Adrenal gland (tissue), 5 donors: Measurements from ENCODE around the gene PUM2.

ENCODE experiments used
- POLR2A ChIP-seq, 2 donors: fragments of 450-650 bp; IDR thresholded peaks; one replicate each; pipeline ENCODE4 v1.6.1; 2017; ENCODE audit warnings: antibody characterized with exemption in 2 of 2, mild to moderate bottlenecking in 2 of 2, moderate library complexity in 1 of 2
- TF ChIP-seq, protein P1 (sequence below), 6 experiments: fragments of 450-650 bp in 4 of 6; fragments of 200-600 bp in 2 of 6; sonication (generic) in 1 of 6; IDR thresholded peaks; 1 replicate in 5 of 6; 2 replicates in 1 of 6; pipeline versions ENCODE4 v1.5.1 to v1.8.0; 2016 to 2021; ENCODE audit warnings: antibody characterized with exemption in 6 of 6, mild to moderate bottlenecking in 2 of 6, moderate library complexity in 1 of 6
- donor health status: DM: no; HTN: no; CAD: no.

DNA sequence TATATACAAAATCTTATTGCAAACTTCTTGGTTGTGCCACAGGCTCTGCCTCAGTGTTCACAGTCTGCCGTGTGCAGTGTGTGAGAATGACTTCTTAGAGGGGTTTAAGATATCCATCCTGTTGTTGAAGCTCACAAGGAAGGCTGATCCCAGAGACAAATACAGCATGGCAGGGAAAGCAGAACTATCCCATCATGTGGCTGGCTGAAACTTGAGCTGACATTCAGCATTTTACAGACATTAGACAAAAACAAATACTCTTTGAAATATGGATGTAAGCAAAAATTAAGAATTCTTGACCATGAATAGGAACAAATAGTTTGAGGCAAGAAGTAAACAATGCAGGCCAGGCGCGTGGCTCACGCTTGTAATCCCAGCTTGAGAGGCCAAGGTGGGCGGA, 12.9 kb upstream of the PUM2 start:
- TF ChIP-seq POLR2A (IDR thresholded peaks at IDR 0.05), result no peak
- TF ChIP-seq, protein P1, sequence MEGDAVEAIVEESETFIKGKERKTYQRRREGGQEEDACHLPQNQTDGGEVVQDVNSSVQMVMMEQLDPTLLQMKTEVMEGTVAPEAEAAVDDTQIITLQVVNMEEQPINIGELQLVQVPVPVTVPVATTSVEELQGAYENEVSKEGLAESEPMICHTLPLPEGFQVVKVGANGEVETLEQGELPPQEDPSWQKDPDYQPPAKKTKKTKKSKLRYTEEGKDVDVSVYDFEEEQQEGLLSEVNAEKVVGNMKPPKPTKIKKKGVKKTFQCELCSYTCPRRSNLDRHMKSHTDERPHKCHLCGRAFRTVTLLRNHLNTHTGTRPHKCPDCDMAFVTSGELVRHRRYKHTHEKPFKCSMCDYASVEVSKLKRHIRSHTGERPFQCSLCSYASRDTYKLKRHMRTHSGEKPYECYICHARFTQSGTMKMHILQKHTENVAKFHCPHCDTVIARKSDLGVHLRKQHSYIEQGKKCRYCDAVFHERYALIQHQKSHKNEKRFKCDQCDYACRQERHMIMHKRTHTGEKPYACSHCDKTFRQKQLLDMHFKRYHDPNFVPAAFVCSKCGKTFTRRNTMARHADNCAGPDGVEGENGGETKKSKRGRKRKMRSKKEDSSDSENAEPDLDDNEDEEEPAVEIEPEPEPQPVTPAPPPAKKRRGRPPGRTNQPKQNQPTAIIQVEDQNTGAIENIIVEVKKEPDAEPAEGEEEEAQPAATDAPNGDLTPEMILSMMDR (IDR thresholded peaks at IDR 0.05), result no peak
